Endodermal cell (in vitro differentiated cells): Measurements from ENCODE around the gene CWC25. TPM values are rescaled to one million over a fixed set of nuclear protein-coding genes. Genes with fewer than 3 reads are reported as not detected.

Experiments
- DNase-seq: peaks from one replicate; pipeline ENCODE4 v3.0.0-alpha.2; 2017
- H3K27ac ChIP-seq: 2 replicates; pipeline ENCODE4 v1.5.1; 2013; ENCODE audit warnings: mild to moderate bottlenecking, low read depth, low read length, moderate library complexity
- H3K27me3 ChIP-seq: 2 replicates; pipeline ENCODE4 v1.6.1; 2013; ENCODE audit warnings: mild to moderate bottlenecking, low read length, moderate library complexity; ENCODE audit not compliant: insufficient read depth, control insufficient read depth, poor library complexity, severe bottlenecking
- H3K36me3 ChIP-seq: 2 replicates; pipeline ENCODE4 v1.7.0; 2013; ENCODE audit warnings: mild to moderate bottlenecking, low read length, moderate library complexity; ENCODE audit not compliant: control insufficient read depth, insufficient read depth
- H3K4me1 ChIP-seq: one replicate; pipeline ENCODE4 v1.7.0; 2013; ENCODE audit warnings: low read length; ENCODE audit not compliant: control insufficient read depth, insufficient read depth
- H3K4me3 ChIP-seq: 2 replicates; pipeline ENCODE4 v1.5.1; 2013; ENCODE audit warnings: mild to moderate bottlenecking, low read length, moderate library complexity
- H3K9ac ChIP-seq: 2 replicates; pipeline ENCODE4 v1.6.1; 2013; ENCODE audit warnings: mild to moderate bottlenecking, low read length, moderate library complexity; ENCODE audit not compliant: poor library complexity, severe bottlenecking; ENCODE audit errors: extremely low read depth
- H3K9me3 ChIP-seq: 2 replicates; pipeline ENCODE4 v1.6.1; 2013; ENCODE audit warnings: mild to moderate bottlenecking, low read length, moderate library complexity; ENCODE audit not compliant: control insufficient read depth
- H3K27ac Mint-ChIP-seq: 2 replicates; pipeline ENCODE4 v1.8.0; 2020; ENCODE audit warnings: mixed read lengths
- H3K27me3 Mint-ChIP-seq: 2 replicates; pipeline ENCODE4 v1.8.0; 2021; ENCODE audit warnings: mild to moderate bottlenecking, mixed read lengths; ENCODE audit not compliant: insufficient read depth
- H3K36me3 Mint-ChIP-seq: 2 replicates; pipeline ENCODE4 v1.8.0; 2020; ENCODE audit warnings: low read depth, mixed read lengths
- H3K4me1 Mint-ChIP-seq: 2 replicates; pipeline ENCODE4 v1.8.0; 2020; ENCODE audit warnings: mixed read lengths
- H3K4me3 Mint-ChIP-seq: 2 replicates; pipeline ENCODE4 v1.8.0; 2020; ENCODE audit warnings: mild to moderate bottlenecking, moderate library complexity, mixed read lengths
- H3K9me3 Mint-ChIP-seq: 2 replicates; pipeline ENCODE4 v1.8.0; 2020; ENCODE audit warnings: mild to moderate bottlenecking, mixed read lengths
- WGBS, 2 experiments: methylation state at CpG; one replicate each; pipeline versions ENCODE4 v1.1.5 to v1.1.7; 2013; ENCODE audit warnings: missing lambda C conversion rate in 2 of 2, mixed read lengths in 1 of 2; ENCODE audit not compliant: insufficient coverage in 1 of 2, insufficient read length in 1 of 2; 5-methylcytosine and 5-hydroxymethylcytosine counted together
- total RNA-seq, 2 donors: library from RNA; stranded (reverse); fragmentation: NEBNext Ultra II Directional in 1 of 2; extraction: Animal tissue kit (Norgen Biotek cat#: 25700) in 1 of 2; gene quantifications; 2 replicates in 1 of 2; 3 replicates in 1 of 2; pipeline ENCODE4 v1.2.1, GENCODE V29; 2021
- TF ChIP-seq, protein P1 (sequence below): fragments of 200-600 bp; sonication (generic); conservative IDR thresholded peaks from 2 replicates; pipeline ENCODE4 v1.5.0; 2021; ENCODE audit warnings: antibody characterized with exemption, mild to moderate bottlenecking

CWC25 gene
- total RNA-seq, 2 donors from 2014 or later: 14.6 to 15.0 TPM

DNA sequence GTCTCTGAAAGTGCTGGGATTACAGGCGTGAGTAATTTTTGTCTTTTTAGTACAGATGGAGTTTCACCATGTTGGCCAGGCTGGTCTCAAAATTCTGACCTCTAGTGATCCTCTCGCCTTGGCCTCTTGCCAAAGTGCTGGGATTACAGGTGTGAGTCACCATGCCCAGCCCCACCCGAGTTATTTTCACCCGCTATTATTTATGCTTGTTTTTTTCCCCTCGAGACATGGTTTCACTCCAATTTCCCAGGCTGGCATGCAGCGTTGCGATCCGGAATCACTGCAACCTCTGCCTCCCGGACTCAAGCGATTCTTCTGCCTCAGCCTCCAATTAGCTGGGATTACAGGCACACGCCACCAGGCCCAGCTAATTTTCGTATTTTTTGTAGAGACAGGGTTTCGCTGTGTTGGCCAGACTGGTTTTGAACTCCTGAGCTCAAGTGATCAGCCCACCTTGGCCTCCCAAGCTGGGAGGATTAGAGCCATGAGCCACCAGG, 19.2 kb upstream of the CWC25 start:
- H3K9me3 ChIP-seq: no peaks in the 10 kb centered on the region

DNA sequence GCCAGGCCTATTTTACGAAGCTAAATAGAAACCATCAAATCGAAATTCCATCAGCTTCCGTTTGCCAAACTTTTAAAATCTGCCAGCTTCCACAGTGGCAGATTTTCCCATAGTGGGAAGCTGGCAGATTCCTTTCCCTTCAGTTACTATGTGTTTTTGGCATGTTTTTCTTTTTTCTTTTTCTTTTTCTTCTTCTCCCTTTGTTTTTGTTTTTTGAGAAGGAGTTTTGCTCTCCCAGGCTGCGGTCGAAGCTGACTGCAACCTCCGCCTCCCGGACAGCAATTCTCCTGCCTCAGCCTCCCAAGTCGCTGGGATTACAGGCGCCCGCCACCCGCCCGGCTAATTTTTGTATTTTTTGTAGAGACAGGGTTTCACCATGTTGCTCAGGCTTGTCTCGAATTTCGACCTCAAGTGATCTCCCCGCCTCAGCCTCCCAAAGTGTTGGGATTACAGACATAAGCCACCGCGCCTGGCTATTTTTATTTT, 684 bp upstream of the CWC25 start:
- peaks cover 4% of the 10 kb centered on the region for H3K27me3 Mint-ChIP-seq
- H3K4me1 Mint-ChIP-seq: peaks cover 6% of the 10 kb centered on the region
- 94% methylated on average over 14 to 17 of the region's 17 CpGs for whole genome bisulfite sequencing, 2 experiments
- Histone ChIP-seq H3K27me3 (no peaks in the 10 kb centered on the region), H3K9me3 (no peaks in the 10 kb centered on the region), H3K27ac (peak overlapping the region; percentile 99), H3K4me3 (peak overlapping the region; percentile 99), H3K9ac (peak overlapping the region; percentile 100), H3K4me1 (peaks cover 8% of the 10 kb centered on the region), H3K36me3 (peaks cover 6% of the 10 kb centered on the region)
- H3K36me3 Mint-ChIP-seq: peaks cover 7% of the 10 kb centered on the region
- no peak for DNase-seq
- peak overlapping the region; percentile 90 for H3K4me3 Mint-ChIP-seq
- H3K27ac Mint-ChIP-seq: peak overlapping the region; percentile 100
- no peaks in the 10 kb centered on the region for H3K9me3 Mint-ChIP-seq
- TF ChIP-seq, protein P1, sequence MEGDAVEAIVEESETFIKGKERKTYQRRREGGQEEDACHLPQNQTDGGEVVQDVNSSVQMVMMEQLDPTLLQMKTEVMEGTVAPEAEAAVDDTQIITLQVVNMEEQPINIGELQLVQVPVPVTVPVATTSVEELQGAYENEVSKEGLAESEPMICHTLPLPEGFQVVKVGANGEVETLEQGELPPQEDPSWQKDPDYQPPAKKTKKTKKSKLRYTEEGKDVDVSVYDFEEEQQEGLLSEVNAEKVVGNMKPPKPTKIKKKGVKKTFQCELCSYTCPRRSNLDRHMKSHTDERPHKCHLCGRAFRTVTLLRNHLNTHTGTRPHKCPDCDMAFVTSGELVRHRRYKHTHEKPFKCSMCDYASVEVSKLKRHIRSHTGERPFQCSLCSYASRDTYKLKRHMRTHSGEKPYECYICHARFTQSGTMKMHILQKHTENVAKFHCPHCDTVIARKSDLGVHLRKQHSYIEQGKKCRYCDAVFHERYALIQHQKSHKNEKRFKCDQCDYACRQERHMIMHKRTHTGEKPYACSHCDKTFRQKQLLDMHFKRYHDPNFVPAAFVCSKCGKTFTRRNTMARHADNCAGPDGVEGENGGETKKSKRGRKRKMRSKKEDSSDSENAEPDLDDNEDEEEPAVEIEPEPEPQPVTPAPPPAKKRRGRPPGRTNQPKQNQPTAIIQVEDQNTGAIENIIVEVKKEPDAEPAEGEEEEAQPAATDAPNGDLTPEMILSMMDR: no peak

More for the DNA sequence above, 19.2 kb upstream of the CWC25 start:
- Histone ChIP-seq H3K4me3 (no peak overlapping the region), H3K27ac (no peak overlapping the region), H3K27me3 (no peaks in the 10 kb centered on the region), H3K36me3 (peaks cover 20% of the 10 kb centered on the region), H3K4me1 (no peaks in the 10 kb centered on the region), H3K9ac (no peak overlapping the region)
- DNase-seq: no peak
- peak overlapping the region; percentile 26 for H3K27ac Mint-ChIP-seq
- TF ChIP-seq, protein P1: no peak
- no peak overlapping the region for H3K4me3 Mint-ChIP-seq
- H3K4me1 Mint-ChIP-seq: peaks cover 2% of the 10 kb centered on the region
- no peaks in the 10 kb centered on the region for H3K27me3 Mint-ChIP-seq
- 84 to 92% methylated on average over 12 to 13 of the region's 13 CpGs for WGBS, 2 experiments
- no peaks in the 10 kb centered on the region for H3K9me3 Mint-ChIP-seq
- peaks cover 25% of the 10 kb centered on the region for H3K36me3 Mint-ChIP-seq

DNA sequence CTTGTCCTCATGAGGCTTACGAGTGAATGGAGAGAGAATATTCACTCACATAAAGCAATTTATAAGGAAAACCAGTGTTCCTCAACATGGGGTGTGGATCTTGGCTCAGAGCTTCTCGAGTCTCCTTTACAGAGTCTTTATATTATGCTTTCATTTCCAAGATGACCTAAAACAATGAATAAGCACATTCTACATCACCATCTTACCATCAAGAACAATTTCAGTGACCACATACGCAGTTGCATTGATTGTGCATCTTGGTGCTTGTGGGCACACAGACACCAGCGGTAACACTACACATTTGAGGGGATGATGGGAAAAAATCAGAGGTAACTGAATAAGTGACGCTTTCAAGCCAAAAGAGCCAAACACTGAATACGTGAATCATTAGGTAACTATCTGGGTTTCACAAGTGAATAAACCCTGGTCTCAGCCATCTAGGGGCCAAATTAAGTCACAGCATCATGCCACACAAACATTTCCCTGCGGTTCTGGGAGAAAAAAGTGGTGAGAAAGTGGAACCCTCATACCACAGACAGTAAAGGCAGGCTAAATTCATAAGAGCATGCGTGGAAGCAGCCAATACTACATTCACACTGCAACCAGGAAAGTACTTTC, 9.4 kb downstream of the CWC25 start:
- Mint-ChIP-seq H3K36me3 (peaks cover 43% of the 10 kb centered on the region), H3K27me3 (no peaks in the 10 kb centered on the region), H3K27ac (peak overlapping the region; percentile 59), H3K9me3 (no peaks in the 10 kb centered on the region), H3K4me1 (no peaks in the 10 kb centered on the region), H3K4me3 (no peak overlapping the region)
- H3K4me1 ChIP-seq: no peaks in the 10 kb centered on the region
- H3K27ac ChIP-seq: no peak overlapping the region
- TF ChIP-seq, protein P1: peak; percentile 59
- no peak overlapping the region for H3K4me3 ChIP-seq
- no peaks in the 10 kb centered on the region for H3K27me3 ChIP-seq
- WGBS, 2 experiments: 91 to 93% methylated on average over 6 to 8 of the region's 8 CpGs
- H3K9me3 ChIP-seq: no peaks in the 10 kb centered on the region
- H3K9ac ChIP-seq: no peak overlapping the region
- DNase-seq: no peak
- peaks cover 67% of the 10 kb centered on the region for H3K36me3 ChIP-seq
